ENCODE measurements around the gene INTS4. TPM values are rescaled to one million over a fixed set of nuclear protein-coding genes. Genes with fewer than 3 reads are reported as not detected.

Gene INTS4
- total and polyA plus RNA-seq, 2 of the 4 experiments (the other 2 are of a cell fraction): 24.0 to 52.5 TPM

DNA sequence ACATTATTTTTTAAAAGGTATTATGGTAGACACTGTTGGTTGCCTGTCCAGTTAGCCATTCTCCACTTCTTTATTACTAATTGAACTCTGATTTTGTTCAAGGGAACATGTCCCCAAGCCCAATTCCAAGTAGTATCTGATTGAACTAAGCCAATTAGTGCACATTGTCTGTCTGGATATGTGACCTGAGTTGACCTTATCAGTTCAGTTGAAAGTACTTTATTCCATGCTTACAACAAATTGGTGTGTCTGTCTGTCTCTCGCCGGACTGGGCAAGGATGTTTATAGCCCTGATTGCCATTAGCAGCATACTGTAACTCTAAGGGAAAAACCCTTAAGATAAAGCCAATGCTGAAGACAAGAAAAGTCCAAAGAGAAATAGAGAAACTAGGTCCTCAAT lies 85.6 kb downstream of the INTS4 start:
- no peaks in the 10 kb centered on the region for H3K27me3 ChIP-seq (ENCODE audit: control insufficient read depth, insufficient read depth, low read length)

More for the DNA sequence above, 85.6 kb downstream of the INTS4 start:
- Histone ChIP-seq H3K4me2 (ENCODE audit: low read depth, low read length) (no peak overlapping the region), H3K79me1 (ENCODE audit: low read depth in 1 of 2, low read length in 2 of 2) (peaks cover 2 to 7% of the 10 kb centered on the region in 2 experiments; a peak in 3 of 4 replicates), H3K27ac (ENCODE audit: insufficient read depth, low read length) (no peak overlapping the region), H3K36me3 (ENCODE audit: control insufficient read depth, insufficient read depth, low read length) (peaks cover 5% of the 10 kb centered on the region; the same call in 1 of the 2 replicates), H4K91ac (ENCODE audit: insufficient read depth, low read depth, low read length) (no peak overlapping the region), H2AK9ac (replicated peaks; ENCODE audit: low read depth, low read length, poor library complexity) (no peak overlapping the region), H4K8ac (ENCODE audit: low read depth in 2 of 2, low read length in 2 of 2) (no peak overlapping the region), H3K56ac (ENCODE audit: extremely low read depth, insufficient read depth, low read length) (no peak overlapping the region), H2AFZ (replicated peaks; ENCODE audit: low read length, poor library complexity) (no peak overlapping the region), H4K20me1 (ENCODE audit: insufficient read depth, low read length) (peaks cover under 1% of the 10 kb centered on the region; the same call in 1 of the 2 replicates), H2BK15ac (ENCODE audit: low read depth, low read length) (no peak overlapping the region), H2BK120ac (ENCODE audit: low read depth, low read length) (no peak overlapping the region), H3K9me3 (ENCODE audit: control insufficient read depth, insufficient read depth, low read length) (no peaks in the 10 kb centered on the region), H3K4me1 (ENCODE audit: control insufficient read depth, insufficient read depth, low read length) (peaks cover 5% of the 10 kb centered on the region), H3K23ac (ENCODE audit: low read depth, low read length) (no peak overlapping the region), H3K18ac (ENCODE audit: low read depth, low read length) (no peak overlapping the region), H2BK20ac (ENCODE audit: low read depth, low read length) (no peak overlapping the region), H4K5ac (ENCODE audit: low read depth, low read length) (no peak overlapping the region), H2AK5ac (ENCODE audit: low read depth, low read length) (no peak overlapping the region), H2BK5ac (ENCODE audit: low read depth, low read length, poor library complexity, severe bottlenecking) (no peak overlapping the region), H3K4ac (ENCODE audit: low read depth, low read length) (no peak overlapping the region), H3K9me1 (ENCODE audit: insufficient read depth, low read length) (peaks cover 4% of the 10 kb centered on the region; the same call in 1 of the 2 replicates), H3K4me3 (ENCODE audit: insufficient read depth, low read depth, low read length) (no peak overlapping the region), H3K9ac (ENCODE audit: low read depth, low read length) (no peak overlapping the region), H3K14ac (replicated peaks; ENCODE audit: low read depth, low read length) (no peak overlapping the region)
- DNase-seq (no peak), ATAC-seq (ENCODE audit: low read depth) (no peak)
- CTCF ChIA-PET: no interaction called here
- TF ChIP-seq MAZ (IDR thresholded peaks at IDR 0.05; ENCODE audit: borderline replicate concordance, low read depth, low read length) (no peak), CHD1 (IDR thresholded peaks at IDR 0.05; ENCODE audit: low read depth, low read length) (no peak), MAFK (IDR thresholded peaks at IDR 0.05; ENCODE audit: low read depth, low read length) (no peak), SMC3 (IDR thresholded peaks at IDR 0.05; ENCODE audit: low read depth, low read length) (no peak), POLR2A (IDR thresholded peaks at IDR 0.05; ENCODE audit: low read depth, low read length) (no peak), RFX5 (IDR thresholded peaks at IDR 0.05; ENCODE audit: low read depth, low read length) (no peak), CEBPB (IDR thresholded peaks at IDR 0.05; ENCODE audit: low read depth, low read length) (no peak), BHLHE40 (IDR thresholded peaks at IDR 0.05; ENCODE audit: low read depth, low read length) (no peak), FOS (IDR thresholded peaks at IDR 0.05; ENCODE audit: low read depth, low read length) (no peak), NFE2L2 (IDR thresholded peaks at IDR 0.05; ENCODE audit: low read depth, low read length) (no peak), MXI1 (IDR thresholded peaks at IDR 0.05; ENCODE audit: borderline replicate concordance, low read depth, low read length) (no peak), RAD21 (IDR thresholded peaks at IDR 0.05; ENCODE audit: low read length) (no peak), RCOR1 (IDR thresholded peaks at IDR 0.05; ENCODE audit: insufficient replicate concordance, low read length) (no peak)
- TF ChIP-seq, protein P1, sequence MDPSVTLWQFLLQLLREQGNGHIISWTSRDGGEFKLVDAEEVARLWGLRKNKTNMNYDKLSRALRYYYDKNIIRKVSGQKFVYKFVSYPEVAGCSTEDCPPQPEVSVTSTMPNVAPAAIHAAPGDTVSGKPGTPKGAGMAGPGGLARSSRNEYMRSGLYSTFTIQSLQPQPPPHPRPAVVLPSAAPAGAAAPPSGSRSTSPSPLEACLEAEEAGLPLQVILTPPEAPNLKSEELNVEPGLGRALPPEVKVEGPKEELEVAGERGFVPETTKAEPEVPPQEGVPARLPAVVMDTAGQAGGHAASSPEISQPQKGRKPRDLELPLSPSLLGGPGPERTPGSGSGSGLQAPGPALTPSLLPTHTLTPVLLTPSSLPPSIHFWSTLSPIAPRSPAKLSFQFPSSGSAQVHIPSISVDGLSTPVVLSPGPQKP (IDR thresholded peaks at IDR 0.05; ENCODE audit: borderline replicate concordance, low read depth, low read length): no peak
- TF ChIP-seq, protein P2, sequence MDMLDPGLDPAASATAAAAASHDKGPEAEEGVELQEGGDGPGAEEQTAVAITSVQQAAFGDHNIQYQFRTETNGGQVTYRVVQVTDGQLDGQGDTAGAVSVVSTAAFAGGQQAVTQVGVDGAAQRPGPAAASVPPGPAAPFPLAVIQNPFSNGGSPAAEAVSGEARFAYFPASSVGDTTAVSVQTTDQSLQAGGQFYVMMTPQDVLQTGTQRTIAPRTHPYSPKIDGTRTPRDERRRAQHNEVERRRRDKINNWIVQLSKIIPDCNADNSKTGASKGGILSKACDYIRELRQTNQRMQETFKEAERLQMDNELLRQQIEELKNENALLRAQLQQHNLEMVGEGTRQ (IDR thresholded peaks at IDR 0.05; ENCODE audit: low read depth, low read length): no peak
- TF ChIP-seq, protein P3, sequence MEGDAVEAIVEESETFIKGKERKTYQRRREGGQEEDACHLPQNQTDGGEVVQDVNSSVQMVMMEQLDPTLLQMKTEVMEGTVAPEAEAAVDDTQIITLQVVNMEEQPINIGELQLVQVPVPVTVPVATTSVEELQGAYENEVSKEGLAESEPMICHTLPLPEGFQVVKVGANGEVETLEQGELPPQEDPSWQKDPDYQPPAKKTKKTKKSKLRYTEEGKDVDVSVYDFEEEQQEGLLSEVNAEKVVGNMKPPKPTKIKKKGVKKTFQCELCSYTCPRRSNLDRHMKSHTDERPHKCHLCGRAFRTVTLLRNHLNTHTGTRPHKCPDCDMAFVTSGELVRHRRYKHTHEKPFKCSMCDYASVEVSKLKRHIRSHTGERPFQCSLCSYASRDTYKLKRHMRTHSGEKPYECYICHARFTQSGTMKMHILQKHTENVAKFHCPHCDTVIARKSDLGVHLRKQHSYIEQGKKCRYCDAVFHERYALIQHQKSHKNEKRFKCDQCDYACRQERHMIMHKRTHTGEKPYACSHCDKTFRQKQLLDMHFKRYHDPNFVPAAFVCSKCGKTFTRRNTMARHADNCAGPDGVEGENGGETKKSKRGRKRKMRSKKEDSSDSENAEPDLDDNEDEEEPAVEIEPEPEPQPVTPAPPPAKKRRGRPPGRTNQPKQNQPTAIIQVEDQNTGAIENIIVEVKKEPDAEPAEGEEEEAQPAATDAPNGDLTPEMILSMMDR (conservative IDR thresholded peaks at IDR 0.05; ENCODE audit: low read depth, low read length): no peak
- POLR2A ChIA-PET (ENCODE audit: unreplicated experiment): no interaction called here
- no TSS peak for BruUV-seq (replicated peaks)
- no CpG with 5 or more reads among the region's 2 CpGs for WGBS, 2 experiments (ENCODE audit: extremely low coverage in 2 of 2, insufficient read length in 1 of 2)
- intact Hi-C loops (cut with micrococcal nuclease) (no loop called here), in situ Hi-C loops (cut with MboI; ENCODE audit: low sequenced_read_pairs) (no loop called here), dilution Hi-C loops (cut with HindIII; ENCODE audit: low sequenced_read_pairs, unreplicated experiment) (no loop called here)

Measured in IMR-90 (cell line).